H1 (cell line): ENCODE measurements around the gene DDX56. TPM values are rescaled to one million over a fixed set of nuclear protein-coding genes. Genes with fewer than 3 reads are reported as not detected.

ENCODE experiments used
- BRCA1 ChIP-seq: IDR thresholded peaks from 2 replicates; pipeline ENCODE4 v1.6.1; 2012; ENCODE audit warnings: low read depth, low read length, improper control_type of control experiment
- CREB1 ChIP-seq: IDR thresholded peaks from 2 replicates; pipeline ENCODE4 v1.6.1; 2012; ENCODE audit warnings: inconsistent platforms
- EP300 ChIP-seq, 2 experiments: IDR thresholded peaks; 1 replicate in 1 of 2; 2 replicates in 1 of 2; pipeline ENCODE4 v1.6.1; 2011 to 2012; ENCODE audit warnings: low read depth in 2 of 2, low read length in 2 of 2, mild to moderate bottlenecking in 2 of 2, borderline replicate concordance in 1 of 2, inconsistent platforms in 1 of 2, moderate library complexity in 1 of 2
- PHF8 ChIP-seq: fragments of 200-600 bp; sonication (generic); conservative IDR thresholded peaks from 2 replicates; pipeline ENCODE4 v1.7.1; 2012; ENCODE audit warnings: low read depth, mild to moderate bottlenecking, inconsistent platforms, low read length, moderate library complexity
- SP1 ChIP-seq: IDR thresholded peaks from 2 replicates; pipeline ENCODE4 v1.6.1; 2011; ENCODE audit warnings: low read depth, low read length
- TAF1 ChIP-seq: IDR thresholded peaks from 2 replicates; pipeline ENCODE4 v1.6.1; 2011; ENCODE audit warnings: mild to moderate bottlenecking, low read depth, low read length
- polyA plus RNA-seq, 7 experiments: library from polyadenylated mRNA; depleted of rRNA in 3 of 7; stranded (reverse) in 5 of 7; unstranded in 2 of 7; fragments of >200 nt in 5 of 7; fragments of 200-250 nt in 2 of 7; gene quantifications; 1 replicate in 5 of 7; 2 replicates in 1 of 7; 4 replicates in 1 of 7; pipeline versions ENCODE4 v1.2.1 to v1.2.3, GENCODE V29; 2011 to 2013; ENCODE audit warnings: missing spikeins in 2 of 7, mixed read lengths in 2 of 7
- total RNA-seq: library from RNA; stranded (reverse); fragmentation: NEBNext Ultra II Directional; extraction: Animal tissue kit (Norgen Biotek cat#: 25700); gene quantifications from 2 replicates; pipeline ENCODE4 v1.2.1, GENCODE V29; 2021
- TF ChIP-seq, protein P1 (sequence below): fragments of 300-600 bp; sonication (generic); IDR thresholded peaks from 2 replicates; pipeline ENCODE4 v1.7.1; 2012; ENCODE audit warnings: low read length, moderate library complexity, mild to moderate bottlenecking, inconsistent platforms; ENCODE audit not compliant: insufficient replicate concordance
- TF ChIP-seq, protein P2 (sequence below), 3 experiments: IDR thresholded peaks; 1 replicate in 2 of 3; 2 replicates in 1 of 3; pipeline versions ENCODE4 v1.5.1 to v1.6.1; 2011; ENCODE audit warnings: low read length in 3 of 3, mild to moderate bottlenecking in 3 of 3, inconsistent platforms in 2 of 3, low read depth in 1 of 3, moderate library complexity in 1 of 3; ENCODE audit not compliant: insufficient read depth in 1 of 3; ENCODE audit errors: control extremely low read depth in 1 of 3

Gene DDX56
- total and polyA plus RNA-seq, 2 of the 8 experiments (the other 6 are each of a cell fraction or from before 2014, with no cell fraction given), result 56.9 to 81.6 TPM

DNA sequence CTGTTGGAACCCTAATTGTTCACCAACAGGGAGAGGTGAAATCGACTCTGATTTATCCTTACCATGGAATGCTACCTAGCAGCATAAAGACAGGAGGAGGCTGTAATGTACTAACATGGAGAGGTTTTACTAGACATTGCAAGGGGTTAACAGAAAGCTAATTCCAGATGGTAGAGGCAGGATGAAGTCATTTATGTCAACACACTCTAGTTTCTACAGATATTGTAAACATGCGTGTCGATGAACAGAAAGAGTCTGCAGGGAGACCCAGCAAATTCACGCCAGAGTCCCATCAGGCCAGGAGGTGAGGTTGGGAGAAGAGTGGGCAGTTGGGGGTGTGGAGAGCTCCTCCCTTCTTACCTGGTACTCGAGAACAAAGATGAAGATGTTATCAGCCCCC is 39.6 kb downstream of the DDX56 start (continued):
- TF ChIP-seq, protein P1, sequence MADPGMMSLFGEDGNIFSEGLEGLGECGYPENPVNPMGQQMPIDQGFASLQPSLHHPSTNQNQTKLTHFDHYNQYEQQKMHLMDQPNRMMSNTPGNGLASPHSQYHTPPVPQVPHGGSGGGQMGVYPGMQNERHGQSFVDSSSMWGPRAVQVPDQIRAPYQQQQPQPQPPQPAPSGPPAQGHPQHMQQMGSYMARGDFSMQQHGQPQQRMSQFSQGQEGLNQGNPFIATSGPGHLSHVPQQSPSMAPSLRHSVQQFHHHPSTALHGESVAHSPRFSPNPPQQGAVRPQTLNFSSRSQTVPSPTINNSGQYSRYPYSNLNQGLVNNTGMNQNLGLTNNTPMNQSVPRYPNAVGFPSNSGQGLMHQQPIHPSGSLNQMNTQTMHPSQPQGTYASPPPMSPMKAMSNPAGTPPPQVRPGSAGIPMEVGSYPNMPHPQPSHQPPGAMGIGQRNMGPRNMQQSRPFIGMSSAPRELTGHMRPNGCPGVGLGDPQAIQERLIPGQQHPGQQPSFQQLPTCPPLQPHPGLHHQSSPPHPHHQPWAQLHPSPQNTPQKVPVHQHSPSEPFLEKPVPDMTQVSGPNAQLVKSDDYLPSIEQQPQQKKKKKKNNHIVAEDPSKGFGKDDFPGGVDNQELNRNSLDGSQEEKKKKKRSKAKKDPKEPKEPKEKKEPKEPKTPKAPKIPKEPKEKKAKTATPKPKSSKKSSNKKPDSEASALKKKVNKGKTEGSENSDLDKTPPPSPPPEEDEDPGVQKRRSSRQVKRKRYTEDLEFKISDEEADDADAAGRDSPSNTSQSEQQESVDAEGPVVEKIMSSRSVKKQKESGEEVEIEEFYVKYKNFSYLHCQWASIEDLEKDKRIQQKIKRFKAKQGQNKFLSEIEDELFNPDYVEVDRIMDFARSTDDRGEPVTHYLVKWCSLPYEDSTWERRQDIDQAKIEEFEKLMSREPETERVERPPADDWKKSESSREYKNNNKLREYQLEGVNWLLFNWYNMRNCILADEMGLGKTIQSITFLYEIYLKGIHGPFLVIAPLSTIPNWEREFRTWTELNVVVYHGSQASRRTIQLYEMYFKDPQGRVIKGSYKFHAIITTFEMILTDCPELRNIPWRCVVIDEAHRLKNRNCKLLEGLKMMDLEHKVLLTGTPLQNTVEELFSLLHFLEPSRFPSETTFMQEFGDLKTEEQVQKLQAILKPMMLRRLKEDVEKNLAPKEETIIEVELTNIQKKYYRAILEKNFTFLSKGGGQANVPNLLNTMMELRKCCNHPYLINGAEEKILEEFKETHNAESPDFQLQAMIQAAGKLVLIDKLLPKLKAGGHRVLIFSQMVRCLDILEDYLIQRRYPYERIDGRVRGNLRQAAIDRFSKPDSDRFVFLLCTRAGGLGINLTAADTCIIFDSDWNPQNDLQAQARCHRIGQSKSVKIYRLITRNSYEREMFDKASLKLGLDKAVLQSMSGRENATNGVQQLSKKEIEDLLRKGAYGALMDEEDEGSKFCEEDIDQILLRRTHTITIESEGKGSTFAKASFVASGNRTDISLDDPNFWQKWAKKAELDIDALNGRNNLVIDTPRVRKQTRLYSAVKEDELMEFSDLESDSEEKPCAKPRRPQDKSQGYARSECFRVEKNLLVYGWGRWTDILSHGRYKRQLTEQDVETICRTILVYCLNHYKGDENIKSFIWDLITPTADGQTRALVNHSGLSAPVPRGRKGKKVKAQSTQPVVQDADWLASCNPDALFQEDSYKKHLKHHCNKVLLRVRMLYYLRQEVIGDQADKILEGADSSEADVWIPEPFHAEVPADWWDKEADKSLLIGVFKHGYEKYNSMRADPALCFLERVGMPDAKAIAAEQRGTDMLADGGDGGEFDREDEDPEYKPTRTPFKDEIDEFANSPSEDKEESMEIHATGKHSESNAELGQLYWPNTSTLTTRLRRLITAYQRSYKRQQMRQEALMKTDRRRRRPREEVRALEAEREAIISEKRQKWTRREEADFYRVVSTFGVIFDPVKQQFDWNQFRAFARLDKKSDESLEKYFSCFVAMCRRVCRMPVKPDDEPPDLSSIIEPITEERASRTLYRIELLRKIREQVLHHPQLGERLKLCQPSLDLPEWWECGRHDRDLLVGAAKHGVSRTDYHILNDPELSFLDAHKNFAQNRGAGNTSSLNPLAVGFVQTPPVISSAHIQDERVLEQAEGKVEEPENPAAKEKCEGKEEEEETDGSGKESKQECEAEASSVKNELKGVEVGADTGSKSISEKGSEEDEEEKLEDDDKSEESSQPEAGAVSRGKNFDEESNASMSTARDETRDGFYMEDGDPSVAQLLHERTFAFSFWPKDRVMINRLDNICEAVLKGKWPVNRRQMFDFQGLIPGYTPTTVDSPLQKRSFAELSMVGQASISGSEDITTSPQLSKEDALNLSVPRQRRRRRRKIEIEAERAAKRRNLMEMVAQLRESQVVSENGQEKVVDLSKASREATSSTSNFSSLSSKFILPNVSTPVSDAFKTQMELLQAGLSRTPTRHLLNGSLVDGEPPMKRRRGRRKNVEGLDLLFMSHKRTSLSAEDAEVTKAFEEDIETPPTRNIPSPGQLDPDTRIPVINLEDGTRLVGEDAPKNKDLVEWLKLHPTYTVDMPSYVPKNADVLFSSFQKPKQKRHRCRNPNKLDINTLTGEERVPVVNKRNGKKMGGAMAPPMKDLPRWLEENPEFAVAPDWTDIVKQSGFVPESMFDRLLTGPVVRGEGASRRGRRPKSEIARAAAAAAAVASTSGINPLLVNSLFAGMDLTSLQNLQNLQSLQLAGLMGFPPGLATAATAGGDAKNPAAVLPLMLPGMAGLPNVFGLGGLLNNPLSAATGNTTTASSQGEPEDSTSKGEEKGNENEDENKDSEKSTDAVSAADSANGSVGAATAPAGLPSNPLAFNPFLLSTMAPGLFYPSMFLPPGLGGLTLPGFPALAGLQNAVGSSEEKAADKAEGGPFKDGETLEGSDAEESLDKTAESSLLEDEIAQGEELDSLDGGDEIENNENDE, result no peak
- TF ChIP-seq PHF8 (no peak), BRCA1 (no peak), CREB1 (no peak), TAF1 (no peak), SP1 (no peak), EP300 (IDR thresholded peaks at IDR 0.05; ENCODE audit: borderline replicate concordance in 1 of 2, low read depth in 2 of 2, low read length in 2 of 2) (no peak)
- TF ChIP-seq, protein P2, sequence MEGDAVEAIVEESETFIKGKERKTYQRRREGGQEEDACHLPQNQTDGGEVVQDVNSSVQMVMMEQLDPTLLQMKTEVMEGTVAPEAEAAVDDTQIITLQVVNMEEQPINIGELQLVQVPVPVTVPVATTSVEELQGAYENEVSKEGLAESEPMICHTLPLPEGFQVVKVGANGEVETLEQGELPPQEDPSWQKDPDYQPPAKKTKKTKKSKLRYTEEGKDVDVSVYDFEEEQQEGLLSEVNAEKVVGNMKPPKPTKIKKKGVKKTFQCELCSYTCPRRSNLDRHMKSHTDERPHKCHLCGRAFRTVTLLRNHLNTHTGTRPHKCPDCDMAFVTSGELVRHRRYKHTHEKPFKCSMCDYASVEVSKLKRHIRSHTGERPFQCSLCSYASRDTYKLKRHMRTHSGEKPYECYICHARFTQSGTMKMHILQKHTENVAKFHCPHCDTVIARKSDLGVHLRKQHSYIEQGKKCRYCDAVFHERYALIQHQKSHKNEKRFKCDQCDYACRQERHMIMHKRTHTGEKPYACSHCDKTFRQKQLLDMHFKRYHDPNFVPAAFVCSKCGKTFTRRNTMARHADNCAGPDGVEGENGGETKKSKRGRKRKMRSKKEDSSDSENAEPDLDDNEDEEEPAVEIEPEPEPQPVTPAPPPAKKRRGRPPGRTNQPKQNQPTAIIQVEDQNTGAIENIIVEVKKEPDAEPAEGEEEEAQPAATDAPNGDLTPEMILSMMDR (IDR thresholded peaks at IDR 0.05; ENCODE audit: control extremely low read depth in 1 of 3, insufficient read depth in 1 of 3, low read depth in 1 of 3, low read length in 3 of 3), result no peak
